ENCODE results near the gene TDRD1.
A peak's percentile ranks its signal among the peaks of the same experiment; 100 is the strongest.

The TDRD1 gene

GRCh38 chr10:114271779-114272167, 92.6 kb downstream of the TDRD1 start:
- TF ChIP-seq CTCF (IDR thresholded peaks at IDR 0.05; ENCODE audit: control insufficient read depth, insufficient read depth, low read depth, low read length, missing control alignments): no peak
- peak; percentile 86 for DNase-seq (ENCODE audit: low read depth)
- no peak overlapping the region for H3K4me3 ChIP-seq (ENCODE audit: control insufficient read depth, low read depth, low read length)

DNA sequence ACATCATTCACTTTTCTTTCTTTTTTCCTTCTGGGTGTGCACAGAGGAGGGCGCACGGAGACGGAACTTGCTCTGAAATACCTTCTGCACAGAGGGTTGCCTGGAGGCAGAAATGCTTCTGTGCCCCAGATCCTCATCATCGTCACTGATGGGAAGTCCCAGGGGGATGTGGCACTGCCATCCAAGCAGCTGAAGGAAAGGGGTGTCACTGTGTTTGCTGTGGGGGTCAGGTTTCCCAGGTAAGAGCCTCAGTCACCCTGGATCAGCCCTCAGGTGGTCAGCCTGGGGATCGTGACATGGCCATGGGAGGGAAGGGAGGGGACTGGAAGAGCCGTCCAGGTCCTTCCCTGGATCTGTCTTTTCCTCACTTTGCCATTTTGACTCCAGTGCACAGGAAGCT, 93.5 kb downstream of the TDRD1 start:
- DNase-seq (ENCODE audit: low read depth): no peak
- H3K4me3 ChIP-seq (ENCODE audit: control insufficient read depth, low read depth, low read length): no peak overlapping the region
- TF ChIP-seq CTCF (IDR thresholded peaks at IDR 0.05; ENCODE audit: control insufficient read depth, insufficient read depth, low read depth, low read length, missing control alignments): no peak

- no peak for TF ChIP-seq CTCF (IDR thresholded peaks at IDR 0.05; ENCODE audit: control insufficient read depth, insufficient read depth, low read depth, low read length, missing control alignments)
- DNase-seq (ENCODE audit: low read depth): no peak
- no peak overlapping the region for H3K4me3 ChIP-seq (ENCODE audit: control insufficient read depth, low read depth, low read length)
These were observed 94.8 kb downstream of the TDRD1 start for GRCh38 chr10:114273910-114274309.

DNA sequence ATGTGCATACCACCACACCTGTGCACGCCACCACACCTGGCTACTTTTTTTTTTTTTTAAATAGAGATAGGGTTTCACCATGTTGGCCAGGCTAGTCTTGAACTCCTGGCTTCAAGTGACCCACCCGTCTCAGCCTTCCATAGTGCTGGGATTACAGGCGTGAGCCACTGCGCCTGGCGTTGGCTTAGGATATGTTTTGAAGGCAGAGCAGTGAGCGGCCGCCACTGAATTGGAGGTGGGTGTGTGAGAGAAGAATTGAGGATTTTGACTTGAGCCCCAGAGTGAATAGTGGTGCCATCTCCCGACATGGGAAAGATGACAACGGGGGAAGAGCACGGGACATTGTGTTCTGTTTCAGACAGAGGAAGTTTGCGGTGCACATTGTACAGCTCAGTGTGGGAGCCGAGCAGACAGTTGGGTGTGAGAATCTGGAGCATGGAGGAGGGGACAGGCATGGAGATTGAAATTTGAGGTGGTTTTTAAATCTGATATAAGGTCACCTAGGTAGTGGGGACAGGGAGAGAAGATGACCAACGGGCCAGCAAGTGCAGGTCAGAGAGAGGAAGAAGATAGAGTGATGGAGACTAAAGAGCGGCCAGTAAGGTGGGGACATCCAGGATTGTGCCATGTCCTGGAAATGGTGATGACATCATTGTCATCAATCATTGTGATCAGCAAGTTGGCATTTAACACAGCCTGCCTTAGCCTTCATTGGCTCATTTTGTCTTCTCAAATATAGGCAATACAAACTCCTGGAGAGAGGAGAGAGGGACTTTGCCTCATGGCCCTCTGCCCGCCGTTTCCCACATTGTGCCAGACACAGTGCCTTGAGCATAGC, 95.7 kb downstream of the TDRD1 start:
- no peak for TF ChIP-seq CTCF (IDR thresholded peaks at IDR 0.05; ENCODE audit: control insufficient read depth, insufficient read depth, low read depth, low read length, missing control alignments)

DNA sequence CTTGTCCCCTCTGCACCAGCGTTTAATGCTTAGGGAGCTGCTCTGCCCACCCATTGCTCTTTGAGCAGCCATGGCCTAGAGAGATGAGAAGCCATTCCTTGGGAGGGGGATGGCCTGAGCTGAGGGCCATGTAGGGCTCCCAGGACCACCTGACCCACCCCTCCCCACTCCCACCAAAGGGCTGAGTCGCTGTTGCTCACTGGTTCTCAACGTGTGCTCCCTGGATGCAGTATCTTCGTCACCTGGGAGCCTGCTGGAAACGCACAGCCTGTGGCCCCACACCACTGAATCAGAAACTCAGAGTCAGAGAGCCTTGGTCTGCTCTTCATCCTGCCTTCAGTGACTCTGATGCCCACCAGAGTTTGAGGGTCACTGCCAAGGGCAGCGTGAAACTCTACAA, 96.9 kb downstream of the TDRD1 start:
- TF ChIP-seq CTCF (IDR thresholded peaks at IDR 0.05; ENCODE audit: control insufficient read depth, insufficient read depth, low read depth, low read length, missing control alignments): no peak
- DNase-seq (ENCODE audit: low read depth): no peak

More for the DNA sequence above, 95.7 kb downstream of the TDRD1 start:
- DNase-seq (ENCODE audit: low read depth): no peak
- H3K4me3 ChIP-seq (ENCODE audit: control insufficient read depth, low read depth, low read length): no peak overlapping the region

DNA sequence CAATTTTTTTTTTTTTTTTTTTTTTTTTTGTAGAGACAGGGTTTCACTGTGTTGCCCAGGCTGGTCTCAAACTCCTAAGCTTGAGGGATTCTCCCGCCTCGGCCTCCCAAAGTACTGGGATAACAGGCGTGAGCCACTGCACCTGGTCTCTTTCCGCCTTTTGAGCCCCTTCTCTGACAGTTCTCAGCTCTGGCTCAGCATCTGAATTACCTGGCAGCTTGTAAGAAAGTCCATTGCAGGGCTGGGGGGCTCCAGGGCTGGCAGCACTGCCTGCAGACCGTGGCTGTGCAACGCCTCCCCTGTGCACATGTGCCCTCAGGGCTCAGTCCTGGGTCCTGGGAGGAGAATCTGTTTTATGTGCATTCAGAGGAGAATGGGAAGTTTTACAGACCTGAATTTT, 97.5 kb downstream of the TDRD1 start:
- TF ChIP-seq CTCF (IDR thresholded peaks at IDR 0.05; ENCODE audit: control insufficient read depth, insufficient read depth, low read depth, low read length, missing control alignments): no peak
- no peak for DNase-seq (ENCODE audit: low read depth)
- no peak overlapping the region for H3K4me3 ChIP-seq (ENCODE audit: control insufficient read depth, low read depth, low read length)

More for the DNA sequence above, 96.9 kb downstream of the TDRD1 start:
- H3K4me3 ChIP-seq (ENCODE audit: control insufficient read depth, low read depth, low read length): no peak overlapping the region

Data from AG09309 (cell line).